COLO668 (cell line): Measurements from ENCODE around the gene COASY.

Source experiments
- DNase-seq: peaks from one replicate; lab custom pipeline; 2025; ENCODE audit not compliant: unreplicated experiment; lab: John Stamatoyannopoulos, UW

The COASY gene

GRCh38 chr17:42609814-42610801 is 48.2 kb downstream of the COASY start:
- DNase-seq, result peak; percentile 17

- DNase-seq, result no peak
Observed at GRCh38 chr17:42612013-42612412, 50.1 kb downstream of the COASY start.

GRCh38 chr17:42613699-42614295 is 51.8 kb downstream of the COASY start:
- DNase-seq, result no peak
